ENCODE measurements around the gene HOXA13. TPM values are rescaled to one million over a fixed set of nuclear protein-coding genes. Genes with fewer than 3 reads are reported as not detected.

Gene HOXA13
- total and polyA plus RNA-seq, 2 experiments from 2014 or later, result 6.2 to 14.2 TPM

GRCh38 chr7:27147199-27148030, 52.5 kb downstream of the HOXA13 start, which contains the start of gene HOXA6:
Gene HOXA6 (minus strand): TSS chr7:27147774. CDS start chr7:27147749, 25 bp downstream.
- Histone ChIP-seq H4K20me1 (ENCODE audit: insufficient read depth, poor library complexity, severe bottlenecking) (no peaks in the 10 kb centered on the region), H3K9me2 (replicated peaks; ENCODE audit: insufficient read depth) (no peaks in the 10 kb centered on the region), H3K27me3 (peaks cover 95% of the 10 kb centered on the region), H3K27ac (no peak within 1 kb of the TSS), H3K4me3 (no peak within 1 kb of the TSS), H3K36me3 (replicated peaks; ENCODE audit: insufficient read depth, low read depth) (no peaks in the 10 kb centered on the region), H3K79me2 (no peaks in the 10 kb centered on the region), H3K4me1 (ENCODE audit: insufficient read depth) (peaks cover 17% of the 10 kb centered on the region), H3K9me3 (ENCODE audit: low read depth) (no peaks in the 10 kb centered on the region), H3K4me2 (peak within 1 kb of the TSS; percentile 73), H2AFZ (no peak within 1 kb of the TSS)
- 17% methylated on average over 48 of the region's 63 CpGs for WGBS (ENCODE audit: low lambda C conversion rate, missing lambda C conversion rate)
- no peak for DNase-seq (ENCODE audit: low spot score)
- TF ChIP-seq EZH2phosphoT487 (IDR thresholded peaks at IDR 0.05; ENCODE audit: low read depth, severe bottlenecking, unreplicated experiment) (peak; percentile 23), EZH2 (IDR thresholded peaks at IDR 0.05; ENCODE audit: borderline replicate concordance) (peak; percentile 82), CTCF (IDR thresholded peaks at IDR 0.05; ENCODE audit: poor library complexity) (no peak)

DNA sequence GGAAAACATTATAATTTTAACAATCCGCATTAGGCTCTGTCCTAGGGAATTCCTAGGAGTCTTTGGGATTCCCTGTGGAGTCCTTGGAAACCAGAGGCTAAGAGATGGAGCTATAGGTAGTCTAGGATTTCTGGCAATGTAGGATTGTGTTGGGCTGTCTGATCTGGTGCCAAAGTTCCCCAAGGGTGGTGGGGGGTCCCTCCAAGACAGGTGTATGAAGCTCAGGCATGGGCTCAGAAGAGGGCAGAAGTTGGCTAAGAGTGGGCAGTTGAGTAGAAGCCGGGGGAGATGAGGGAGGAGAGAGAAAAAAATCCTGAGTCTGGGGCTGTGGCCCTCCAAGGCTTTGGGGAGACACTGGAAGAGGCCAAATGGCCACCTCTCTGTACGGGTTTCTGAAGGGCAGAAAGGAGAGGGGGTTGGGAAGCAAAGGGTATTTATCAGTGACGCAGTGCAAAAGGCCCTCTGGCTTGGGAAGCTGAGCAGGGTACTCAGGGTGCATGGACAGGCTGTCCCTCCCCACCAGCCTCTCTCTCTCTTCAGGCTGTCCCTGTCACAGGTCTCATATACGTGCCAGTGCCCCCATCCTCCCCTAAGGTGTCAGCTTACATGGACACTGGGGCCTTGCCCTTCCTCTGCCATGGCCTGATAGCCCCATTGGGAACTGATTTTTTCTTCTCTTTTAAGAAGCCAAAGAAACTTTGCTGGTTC, 53.2 kb downstream of the HOXA13 start:
- no peak overlapping the region for H3K4me3 ChIP-seq
- DNase-seq (ENCODE audit: low spot score), result no peak
- no peaks in the 10 kb centered on the region for H3K9me2 ChIP-seq (replicated peaks; ENCODE audit: insufficient read depth)
- H4K20me1 ChIP-seq (ENCODE audit: insufficient read depth, poor library complexity, severe bottlenecking), result no peaks in the 10 kb centered on the region
- H3K4me2 ChIP-seq, result no peak overlapping the region
- 54% methylated on average over 5 of the region's 5 CpGs for WGBS (ENCODE audit: low lambda C conversion rate, missing lambda C conversion rate)
- H3K79me2 ChIP-seq, result no peaks in the 10 kb centered on the region
- no peaks in the 10 kb centered on the region for H3K36me3 ChIP-seq (replicated peaks; ENCODE audit: insufficient read depth, low read depth)
- peaks cover 17% of the 10 kb centered on the region for H3K4me1 ChIP-seq (ENCODE audit: insufficient read depth)
- H2AFZ ChIP-seq, result no peak overlapping the region
- peaks cover 96% of the 10 kb centered on the region for H3K27me3 ChIP-seq
- no peak for TF ChIP-seq CTCF (IDR thresholded peaks at IDR 0.05; ENCODE audit: poor library complexity)
- no peak for TF ChIP-seq EZH2 (IDR thresholded peaks at IDR 0.05; ENCODE audit: borderline replicate concordance)
- H3K27ac ChIP-seq, result no peak overlapping the region
- no peaks in the 10 kb centered on the region for H3K9me3 ChIP-seq (ENCODE audit: low read depth)

DNA sequence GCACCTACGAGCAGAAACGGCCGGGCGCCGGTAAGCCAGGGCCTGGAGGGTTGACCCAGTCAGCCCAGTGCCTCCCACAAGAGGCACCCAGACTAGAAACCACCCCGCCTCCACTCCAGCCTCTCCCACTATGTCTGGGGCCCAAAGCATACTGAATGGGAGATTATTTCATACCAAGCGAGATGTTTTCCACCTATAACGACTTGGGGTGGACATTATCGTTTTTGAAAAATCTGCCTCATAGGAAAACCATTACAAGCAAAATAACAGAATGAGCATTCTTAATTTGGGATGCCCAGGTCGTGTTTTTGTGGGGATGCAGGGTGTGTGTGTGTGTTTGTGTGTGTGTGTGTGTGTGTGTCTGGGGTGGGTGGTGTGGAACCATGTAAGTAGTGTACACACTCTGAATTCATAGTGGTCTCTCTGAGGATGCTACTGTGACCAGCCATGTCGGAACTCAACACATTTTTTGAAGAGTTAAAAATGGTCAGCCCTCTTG, 53.9 kb downstream of the HOXA13 start:
- TF ChIP-seq EZH2 (IDR thresholded peaks at IDR 0.05; ENCODE audit: borderline replicate concordance) (no peak), CTCF (IDR thresholded peaks at IDR 0.05; ENCODE audit: poor library complexity) (no peak), EZH2phosphoT487 (IDR thresholded peaks at IDR 0.05; ENCODE audit: low read depth, severe bottlenecking, unreplicated experiment) (no peak)
- Histone ChIP-seq H3K4me2 (no peak overlapping the region), H3K27me3 (peaks cover 96% of the 10 kb centered on the region), H2AFZ (no peak overlapping the region), H4K20me1 (ENCODE audit: insufficient read depth, poor library complexity, severe bottlenecking) (no peaks in the 10 kb centered on the region), H3K79me2 (no peaks in the 10 kb centered on the region), H3K4me3 (no peak overlapping the region), H3K9me3 (ENCODE audit: low read depth) (no peaks in the 10 kb centered on the region), H3K4me1 (ENCODE audit: insufficient read depth) (peaks cover 17% of the 10 kb centered on the region), H3K27ac (no peak overlapping the region), H3K9me2 (replicated peaks; ENCODE audit: insufficient read depth) (no peaks in the 10 kb centered on the region), H3K36me3 (replicated peaks; ENCODE audit: insufficient read depth, low read depth) (no peaks in the 10 kb centered on the region)
- DNase-seq (ENCODE audit: low spot score), result no peak
- WGBS (ENCODE audit: low lambda C conversion rate, missing lambda C conversion rate), result 71% methylated on average over 11 of the region's 11 CpGs

All from hepatocyte (in vitro differentiated cells).